GM10248 (cell line): Measurements from ENCODE around the gene CELF5.
"Not testable (repeated sequence)": the region's sequence is repeated elsewhere in the genome, so short reads cannot be mapped to it uniquely, and the experiment has no call there.

Experiments used
- CTCF ChIA-PET: fragments of 300-600 bp; sonication (Branson Sonifier 250); formaldehyde crosslinking; extraction: SDS; loops from one replicate; lab custom pipeline; 2021; ENCODE audit warnings: antibody characterized with exemption; lab: Yijun Ruan, JAX
- POLR2A ChIA-PET: fragments of 350-650 bp; sonication (Branson Sonifier 250); formaldehyde crosslinking; extraction: SDS; loops from one replicate; lab custom pipeline; 2020; ENCODE audit warnings: antibody characterized with exemption; lab: Yijun Ruan, JAX
- DNase-seq: peaks from one replicate; pipeline ENCODE4 v3.0.0; 2012; ENCODE audit errors: extremely low spot score
- TF ChIP-seq, protein P1 (sequence below): IDR thresholded peaks from 2 replicates; pipeline ENCODE4 v1.5.1; 2012; ENCODE audit warnings: mild to moderate bottlenecking, low read depth; ENCODE audit errors: extremely low read depth, missing control alignments, control extremely low read depth

CELF5 gene

GRCh38 chr19:3342246-3342645, 117.8 kb downstream of the CELF5 start:
- ChIA-PET CTCF (interaction anchor here (0.7 to 4.8 kb wide), 6 partner anchors 22 to 143 kb away, joined by 3 to 19 read pairs (median 4); no protein-coding TSS in a partner anchor), POLR2A (no interaction called here)
- DNase-seq: no peak
- TF ChIP-seq, protein P1, sequence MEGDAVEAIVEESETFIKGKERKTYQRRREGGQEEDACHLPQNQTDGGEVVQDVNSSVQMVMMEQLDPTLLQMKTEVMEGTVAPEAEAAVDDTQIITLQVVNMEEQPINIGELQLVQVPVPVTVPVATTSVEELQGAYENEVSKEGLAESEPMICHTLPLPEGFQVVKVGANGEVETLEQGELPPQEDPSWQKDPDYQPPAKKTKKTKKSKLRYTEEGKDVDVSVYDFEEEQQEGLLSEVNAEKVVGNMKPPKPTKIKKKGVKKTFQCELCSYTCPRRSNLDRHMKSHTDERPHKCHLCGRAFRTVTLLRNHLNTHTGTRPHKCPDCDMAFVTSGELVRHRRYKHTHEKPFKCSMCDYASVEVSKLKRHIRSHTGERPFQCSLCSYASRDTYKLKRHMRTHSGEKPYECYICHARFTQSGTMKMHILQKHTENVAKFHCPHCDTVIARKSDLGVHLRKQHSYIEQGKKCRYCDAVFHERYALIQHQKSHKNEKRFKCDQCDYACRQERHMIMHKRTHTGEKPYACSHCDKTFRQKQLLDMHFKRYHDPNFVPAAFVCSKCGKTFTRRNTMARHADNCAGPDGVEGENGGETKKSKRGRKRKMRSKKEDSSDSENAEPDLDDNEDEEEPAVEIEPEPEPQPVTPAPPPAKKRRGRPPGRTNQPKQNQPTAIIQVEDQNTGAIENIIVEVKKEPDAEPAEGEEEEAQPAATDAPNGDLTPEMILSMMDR: no peak

DNA sequence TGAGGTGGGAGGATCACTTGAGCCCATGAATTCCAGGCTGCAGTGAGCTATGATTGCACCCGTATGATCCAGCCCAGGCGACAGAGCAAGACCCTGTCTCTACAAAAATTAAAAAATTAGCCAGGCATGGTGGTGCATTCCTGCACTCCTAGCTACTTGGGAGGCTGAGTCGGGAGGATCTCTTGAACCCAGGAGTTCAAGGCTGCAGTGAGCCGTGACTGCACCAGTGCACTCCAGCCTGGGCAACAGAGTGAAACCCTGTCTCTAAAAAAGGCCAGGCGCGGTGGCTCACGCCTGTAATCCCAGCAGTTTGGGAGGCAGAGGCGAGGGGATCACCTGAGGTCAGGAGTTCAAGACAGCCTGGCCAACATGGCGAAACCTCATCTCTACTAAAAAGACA, 118.5 kb downstream of the CELF5 start:
- POLR2A ChIA-PET, DNase-seq: not testable (repeated sequence)
- CTCF ChIA-PET: interaction anchor here (0.7 to 4.8 kb wide), 10 partner anchors 10 to 148 kb away, joined by 3 to 19 read pairs (median 4); no protein-coding TSS in a partner anchor

GRCh38 chr19:3343619-3344502, 119.4 kb downstream of the CELF5 start:
- CTCF ChIA-PET: interaction anchor here (0.8 to 4.8 kb wide), 9 partner anchors 9 to 147 kb away, joined by 3 to 19 read pairs (median 4); no protein-coding TSS in a partner anchor
- DNase-seq: peak; percentile 64
- POLR2A ChIA-PET: no interaction called here
- TF ChIP-seq, protein P1: peak; percentile 8

DNA sequence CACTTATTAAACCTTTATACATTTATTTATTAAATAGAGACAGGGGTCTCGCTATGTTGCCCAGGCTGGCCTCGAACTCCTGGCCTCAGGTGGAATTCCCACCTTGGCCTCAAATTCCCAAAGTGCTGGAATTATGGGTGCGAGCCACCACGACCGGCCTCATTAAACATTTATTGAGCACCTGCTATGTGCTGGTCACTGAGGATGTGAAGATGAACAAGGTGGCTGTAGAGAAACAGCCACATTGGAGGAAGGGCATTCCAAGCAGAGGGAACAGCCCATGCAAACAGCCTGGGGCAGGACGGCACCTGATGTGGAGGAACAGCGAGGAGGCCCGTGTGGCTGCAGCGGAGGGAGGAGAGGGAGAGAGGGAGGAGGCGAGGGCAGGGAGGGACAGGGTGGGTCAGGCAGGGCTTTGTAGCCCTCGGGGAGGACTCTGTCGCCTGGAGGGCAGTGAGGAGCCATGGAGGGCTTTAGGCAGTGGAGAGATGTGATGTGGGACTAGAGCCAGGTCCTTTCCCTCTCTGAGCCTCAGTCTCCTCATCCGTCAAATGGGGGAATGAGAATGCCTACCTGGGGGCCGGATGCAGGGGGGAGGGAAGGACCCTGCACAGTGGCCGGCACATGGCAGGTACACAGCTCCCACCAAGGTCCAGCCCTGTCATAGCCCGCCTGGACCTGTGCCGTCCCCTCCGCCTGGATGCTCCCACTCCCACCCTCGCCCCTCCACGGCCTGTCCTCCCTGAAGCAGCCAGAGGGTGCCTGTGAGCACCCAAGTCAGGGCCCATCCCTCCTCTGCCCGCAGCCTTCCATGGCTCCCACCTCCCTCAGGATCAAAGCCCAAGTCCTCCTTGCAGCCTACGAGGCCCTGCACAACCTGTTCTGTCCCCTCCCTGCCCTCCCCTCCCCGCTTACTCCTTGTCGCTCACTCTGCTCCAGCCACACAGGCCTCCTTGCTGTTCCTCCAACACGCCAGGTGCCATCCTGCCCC, 120.4 kb downstream of the CELF5 start:
- POLR2A ChIA-PET: no interaction called here
- CTCF ChIA-PET: no interaction called here
- TF ChIP-seq, protein P1: no peak

DNA sequence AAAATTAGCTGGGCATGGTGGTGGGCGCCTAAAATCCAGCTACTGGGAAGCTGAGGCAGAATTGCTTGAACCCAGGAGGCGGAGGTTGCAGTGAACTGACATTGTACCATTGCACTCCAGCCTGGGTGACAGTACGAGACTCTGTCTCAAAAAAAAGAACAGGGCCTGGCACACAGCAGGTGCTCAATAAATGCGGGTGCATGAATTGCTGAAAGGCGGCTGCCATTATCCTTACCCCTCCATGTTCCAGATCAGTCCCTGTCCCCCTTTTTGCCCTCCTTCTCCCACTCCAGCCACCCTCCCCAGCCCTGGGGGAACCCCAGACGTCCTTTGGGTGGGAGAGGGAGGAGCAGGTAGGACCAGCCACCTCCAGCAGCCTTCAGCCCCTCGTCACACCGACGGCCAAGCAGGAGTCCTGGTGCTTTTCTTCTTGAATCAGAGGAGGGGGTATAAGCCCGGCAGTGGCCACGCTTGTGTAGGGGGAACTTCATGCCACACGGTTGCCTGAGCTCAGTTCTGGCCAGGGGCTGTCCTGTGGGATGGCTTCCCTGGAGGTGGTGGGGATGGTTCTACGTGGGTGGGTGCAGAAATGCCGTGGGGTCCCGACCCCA, 121.5 kb downstream of the CELF5 start:
- POLR2A ChIA-PET: no interaction called here
- no peak for DNase-seq
- TF ChIP-seq, protein P1: no peak
- CTCF ChIA-PET: no interaction called here

More for the DNA sequence above, 120.4 kb downstream of the CELF5 start:
- DNase-seq: no peak
